HepG2 (cell line): ENCODE data around the gene BMPR2. TPM values are rescaled to one million over a fixed set of nuclear protein-coding genes. Genes with fewer than 3 reads are reported as not detected.
A peak's percentile ranks its signal among the peaks of the same experiment; 100 is the strongest.

Experiments
- AGO2 ChIP-seq: fragments of 200-400 bp; formaldehyde crosslinking; optimal IDR thresholded peaks from 2 replicates; pipeline ENCODE3; 2017; ENCODE audit warnings: mild to moderate bottlenecking, low read depth, low read length, moderate library complexity
- ETV6 ChIP-seq: sonication (generic); formaldehyde crosslinking; conservative IDR thresholded peaks from 2 replicates; pipeline ENCODE4 v1.4.0; 2020; ENCODE audit warnings: missing genetic modification reagents
- IKZF1 ChIP-seq: fragments of 450-650 bp; IDR thresholded peaks from 2 replicates; pipeline ENCODE4 v1.7.1; 2016
- ISX ChIP-seq: sonication (generic); formaldehyde crosslinking; conservative IDR thresholded peaks from 2 replicates; pipeline ENCODE4 v1.5.0; 2020; ENCODE audit warnings: missing genetic modification reagents
- KDM1A ChIP-seq: IDR thresholded peaks from 2 replicates; pipeline ENCODE4 v1.6.1; 2016; ENCODE audit warnings: missing compliant biosample characterization
- MTF2 ChIP-seq: sonication (generic); formaldehyde crosslinking; IDR thresholded peaks from 2 replicates; pipeline ENCODE4 v1.5.0; 2020; ENCODE audit warnings: missing genetic modification reagents, borderline replicate concordance
- SOX5 ChIP-seq: IDR thresholded peaks from 2 replicates; pipeline ENCODE4 v1.6.1; 2016; ENCODE audit warnings: borderline replicate concordance
- SP140L ChIP-seq: sonication (generic); formaldehyde crosslinking; IDR thresholded peaks from 2 replicates; pipeline ENCODE4 v1.4.0; 2020; ENCODE audit warnings: missing genetic modification reagents, borderline replicate concordance
- ZFP36 ChIP-seq: fragments of 150-350 bp; IDR thresholded peaks from 2 replicates; pipeline ENCODE4 v1.6.1; 2018; ENCODE audit warnings: borderline replicate concordance, low read length, low read depth; ENCODE audit not compliant: partially characterized antibody
- ZNF230 ChIP-seq: sonication (generic); formaldehyde crosslinking; IDR thresholded peaks from 2 replicates; pipeline ENCODE4 v1.4.0; 2020; ENCODE audit warnings: mild to moderate bottlenecking, missing genetic modification reagents
- ZNF326 ChIP-seq: sonication (generic); formaldehyde crosslinking; IDR thresholded peaks from 2 replicates; pipeline ENCODE4 v1.4.0; 2020; ENCODE audit warnings: missing genetic modification reagents, borderline replicate concordance
- ZNF350 ChIP-seq: sonication (generic); formaldehyde crosslinking; IDR thresholded peaks from 2 replicates; pipeline ENCODE4 v1.4.0; 2020; ENCODE audit warnings: mild to moderate bottlenecking, low read depth, missing genetic modification reagents, borderline replicate concordance
- ZNF354B ChIP-seq: sonication (generic); formaldehyde crosslinking; IDR thresholded peaks from 2 replicates; pipeline ENCODE4 v1.8.0; 2022; ENCODE audit warnings: mild to moderate bottlenecking, missing genetic modification reagents
- ZNF629 ChIP-seq: sonication (generic); formaldehyde crosslinking; conservative IDR thresholded peaks from 2 replicates; pipeline ENCODE4 v1.5.0; 2020; ENCODE audit warnings: missing genetic modification reagents
- ZNF761 ChIP-seq: sonication (generic); formaldehyde crosslinking; conservative IDR thresholded peaks from 2 replicates; pipeline ENCODE4 v1.4.0; 2020; ENCODE audit warnings: mild to moderate bottlenecking, missing genetic modification reagents
- ZNF782 ChIP-seq: sonication (generic); formaldehyde crosslinking; IDR thresholded peaks from 2 replicates; pipeline ENCODE4 v1.4.0; 2020; ENCODE audit warnings: missing genetic modification reagents, mild to moderate bottlenecking, borderline replicate concordance
- ZNF879 ChIP-seq: sonication (generic); formaldehyde crosslinking; IDR thresholded peaks from 2 replicates; pipeline ENCODE4 v1.8.1; 2023; ENCODE audit warnings: missing genetic modification reagents
- polyA plus RNA-seq, 8 experiments: library from polyadenylated mRNA; depleted of rRNA in 3 of 8; stranded (reverse) in 7 of 8; unstranded in 1 of 8; fragments of >200 nt; fragmentation: Illumina TruSeq in 4 of 8; extraction: Trizol in 4 of 8; gene quantifications; 2 replicates each; pipeline versions ENCODE4 v1.2.1 to v1.2.3, GENCODE V29; 2011 to 2016; ENCODE audit warnings: low read depth in 4 of 8, missing spikeins in 1 of 8, mixed read lengths in 1 of 8; ENCODE audit not compliant: insufficient read depth in 1 of 8
- total RNA-seq, 5 experiments: library from RNA; depleted of rRNA; stranded (reverse); fragments of >200 nt; fragmentation: Illumina TruSeq; extraction: Trizol; gene quantifications; 2 replicates each; pipeline ENCODE4 v1.2.3, GENCODE V29; 2016; ENCODE audit warnings: low read depth in 1 of 5
- TF ChIP-seq, protein P1 (sequence below): sonication (generic); formaldehyde crosslinking; IDR thresholded peaks from 2 replicates; pipeline ENCODE4 v1.5.0; 2020; ENCODE audit warnings: missing genetic modification reagents, mild to moderate bottlenecking, borderline replicate concordance
- TF ChIP-seq, protein P2 (sequence below): sonication (generic); formaldehyde crosslinking; IDR thresholded peaks from 2 replicates; pipeline ENCODE4 v1.8.0; 2022; ENCODE audit warnings: low read depth, missing genetic modification reagents
- TF ChIP-seq, protein P3 (sequence below): sonication (generic); formaldehyde crosslinking; IDR thresholded peaks from 2 replicates; pipeline ENCODE4 v1.4.0; 2020; ENCODE audit warnings: mild to moderate bottlenecking, missing genetic modification reagents

BMPR2 gene
- total and polyA plus RNA-seq, 2 of the 13 experiments (the other 11 are each of a cell fraction or from before 2014, with no cell fraction given), result 5.5 to 10.3 TPM

DNA sequence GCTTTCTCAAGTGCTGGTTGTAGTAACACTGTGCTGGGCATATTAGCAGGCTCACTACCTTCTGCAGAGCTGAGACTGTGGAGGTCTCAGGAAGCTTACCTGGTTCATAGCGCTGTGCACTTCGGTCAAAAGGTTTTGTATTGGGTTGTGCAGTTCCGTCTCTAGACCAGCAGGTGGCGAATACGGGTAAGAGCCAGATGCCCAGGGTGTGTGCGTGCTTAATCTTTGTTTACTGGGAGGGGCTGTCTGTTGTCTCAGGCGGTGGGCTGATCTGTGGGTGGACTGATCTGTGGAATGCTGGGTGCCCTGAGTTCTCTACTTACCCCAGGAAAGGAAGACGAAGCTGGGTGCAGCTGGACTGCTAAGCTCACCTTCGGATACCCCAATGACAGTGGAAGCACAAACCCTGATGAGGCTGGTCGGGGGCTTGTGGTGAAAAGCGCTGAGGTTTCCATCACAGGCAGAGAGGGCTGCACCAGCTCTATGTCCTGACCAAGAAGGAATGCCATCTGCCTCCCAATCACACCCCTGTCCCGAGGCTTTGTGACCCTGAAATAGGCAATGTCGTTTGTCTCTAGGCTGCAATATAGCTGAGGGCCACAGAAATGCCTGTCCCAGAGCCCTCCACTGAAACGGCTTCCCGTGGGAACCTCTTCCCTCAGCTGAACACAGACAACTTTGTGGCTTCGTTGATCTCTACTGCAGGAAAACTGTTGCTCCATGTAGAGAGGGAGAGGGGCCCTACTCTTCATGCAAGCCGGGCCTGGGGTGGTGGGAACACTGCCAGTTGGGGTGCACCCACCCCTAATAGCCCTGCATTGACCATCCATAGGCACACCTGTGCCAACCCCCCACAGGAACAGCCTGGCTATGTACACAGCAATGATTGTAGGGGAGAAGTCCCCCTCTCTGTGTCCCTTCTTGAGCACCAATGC is 212.8 kb downstream of the BMPR2 start (continued):
- TF ChIP-seq, protein P1, sequence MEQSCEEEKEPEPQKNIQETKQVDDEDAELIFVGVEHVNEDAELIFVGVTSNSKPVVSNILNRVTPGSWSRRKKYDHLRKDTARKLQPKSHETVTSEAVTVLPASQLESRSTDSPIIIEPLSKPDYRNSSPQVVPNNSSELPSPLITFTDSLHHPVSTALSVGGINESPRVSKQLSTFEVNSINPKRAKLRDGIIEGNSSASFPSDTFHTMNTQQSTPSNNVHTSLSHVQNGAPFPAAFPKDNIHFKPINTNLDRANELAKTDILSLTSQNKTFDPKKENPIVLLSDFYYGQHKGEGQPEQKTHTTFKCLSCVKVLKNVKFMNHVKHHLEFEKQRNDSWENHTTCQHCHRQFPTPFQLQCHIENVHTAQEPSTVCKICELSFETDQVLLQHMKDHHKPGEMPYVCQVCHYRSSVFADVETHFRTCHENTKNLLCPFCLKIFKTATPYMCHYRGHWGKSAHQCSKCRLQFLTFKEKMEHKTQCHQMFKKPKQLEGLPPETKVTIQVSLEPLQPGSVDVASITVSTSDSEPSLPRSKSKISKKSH, result peak; percentile 63; the same call in 1 of the 2 replicates
- TF ChIP-seq, protein P2, sequence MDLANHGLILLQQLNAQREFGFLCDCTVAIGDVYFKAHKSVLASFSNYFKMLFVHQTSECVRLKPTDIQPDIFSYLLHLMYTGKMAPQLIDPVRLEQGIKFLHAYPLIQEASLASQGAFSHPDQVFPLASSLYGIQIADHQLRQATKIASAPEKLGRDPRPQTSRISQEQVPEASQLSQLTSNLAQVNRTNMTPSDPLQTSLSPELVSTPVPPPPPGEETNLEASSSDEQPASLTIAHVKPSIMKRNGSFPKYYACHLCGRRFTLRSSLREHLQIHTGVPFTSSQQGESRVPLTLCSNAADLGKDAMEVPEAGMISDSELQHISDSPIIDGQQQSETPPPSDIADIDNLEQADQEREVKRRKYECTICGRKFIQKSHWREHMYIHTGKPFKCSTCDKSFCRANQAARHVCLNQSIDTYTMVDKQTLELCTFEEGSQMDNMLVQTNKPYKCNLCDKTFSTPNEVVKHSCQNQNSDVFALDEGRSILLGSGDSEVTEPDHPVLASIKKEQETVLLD (CRISPR knock-in tag), result no peak
- TF ChIP-seq, protein P3, sequence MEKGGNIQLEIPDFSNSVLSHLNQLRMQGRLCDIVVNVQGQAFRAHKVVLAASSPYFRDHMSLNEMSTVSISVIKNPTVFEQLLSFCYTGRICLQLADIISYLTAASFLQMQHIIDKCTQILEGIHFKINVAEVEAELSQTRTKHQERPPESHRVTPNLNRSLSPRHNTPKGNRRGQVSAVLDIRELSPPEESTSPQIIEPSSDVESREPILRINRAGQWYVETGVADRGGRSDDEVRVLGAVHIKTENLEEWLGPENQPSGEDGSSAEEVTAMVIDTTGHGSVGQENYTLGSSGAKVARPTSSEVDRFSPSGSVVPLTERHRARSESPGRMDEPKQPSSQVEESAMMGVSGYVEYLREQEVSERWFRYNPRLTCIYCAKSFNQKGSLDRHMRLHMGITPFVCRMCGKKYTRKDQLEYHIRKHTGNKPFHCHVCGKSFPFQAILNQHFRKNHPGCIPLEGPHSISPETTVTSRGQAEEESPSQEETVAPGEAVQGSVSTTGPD, result no peak
- TF ChIP-seq MTF2 (CRISPR knock-in tag), result no peak
- TF ChIP-seq ZNF782, result no peak
- TF ChIP-seq ZNF629 (CRISPR knock-in tag), result peak; percentile 22; the same call in 1 of the 2 replicates
- peak; percentile 53; the same call in 1 of the 2 replicates for TF ChIP-seq SP140L (CRISPR knock-in tag)
- TF ChIP-seq ZNF761 (CRISPR knock-in tag), result no peak
- no peak for TF ChIP-seq ZNF354B (CRISPR knock-in tag)
- no peak for TF ChIP-seq ZNF326 (CRISPR knock-in tag)
- no peak for TF ChIP-seq ZFP36
- no peak for TF ChIP-seq ISX
- TF ChIP-seq ZNF350 (CRISPR knock-in tag), result peak; percentile 57
- TF ChIP-seq KDM1A (CRISPR knock-in tag), result no peak
- TF ChIP-seq AGO2, result no peak
- TF ChIP-seq ZNF230 (CRISPR knock-in tag), result peak; percentile 98
- no peak for TF ChIP-seq ETV6 (CRISPR knock-in tag)
- TF ChIP-seq SOX5 (CRISPR knock-in tag), result peak; percentile 64
- no peak for TF ChIP-seq IKZF1
- TF ChIP-seq ZNF879 (CRISPR knock-in tag), result no peak
